ENCODE data around the gene TRAM2.

Gene TRAM2

GRCh38 chr6:52523378-52524142 lies 53.3 kb downstream of the TRAM2 start:
- no peak for DNase-seq

DNA sequence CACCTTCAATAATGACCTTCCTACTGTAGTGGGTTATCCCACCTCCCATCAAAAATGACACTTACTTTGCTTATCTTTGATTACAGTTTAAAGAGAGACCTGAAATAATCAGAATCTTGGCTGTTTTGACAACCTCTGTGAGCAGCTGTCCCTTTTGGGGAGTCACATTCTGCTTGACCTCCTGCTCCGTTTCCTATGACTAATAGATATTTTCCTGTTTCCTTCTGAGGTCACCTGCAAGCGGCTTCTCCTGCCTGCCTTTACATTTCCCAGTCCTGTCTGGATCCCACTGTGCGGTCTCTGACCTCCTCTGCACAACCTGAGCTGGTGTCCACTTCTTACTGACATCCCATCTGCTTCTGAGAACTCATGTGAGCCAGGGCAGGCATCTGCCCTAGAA lies 54.2 kb downstream of the TRAM2 start:
- DNase-seq = no peak

DNA sequence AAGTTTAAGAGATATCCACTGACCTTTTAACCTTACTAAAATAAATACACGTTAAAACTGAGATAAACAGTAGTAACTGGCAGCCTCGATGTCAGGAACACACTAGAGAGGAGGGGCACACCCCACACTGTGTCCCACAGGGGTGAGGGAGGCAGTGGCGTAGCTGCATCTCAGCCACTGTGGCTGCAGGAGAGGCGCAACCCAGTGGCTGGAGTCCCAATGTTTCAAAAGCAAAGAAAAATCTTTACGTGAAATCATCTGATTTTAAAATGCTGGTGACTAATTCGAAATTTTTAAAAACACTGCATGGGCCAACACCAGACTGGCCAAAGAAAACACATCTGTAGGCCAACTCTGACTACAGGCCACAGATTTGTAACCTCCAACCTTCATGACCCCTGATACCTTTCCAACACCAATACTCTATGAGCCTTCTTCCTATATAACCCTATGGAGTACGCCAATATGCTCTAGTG lies 54.7 kb downstream of the TRAM2 start:
- DNase-seq = no peak

GRCh38 chr6:52519618-52520017 lies 57.2 kb downstream of the TRAM2 start:
- no peak for DNase-seq

DNA sequence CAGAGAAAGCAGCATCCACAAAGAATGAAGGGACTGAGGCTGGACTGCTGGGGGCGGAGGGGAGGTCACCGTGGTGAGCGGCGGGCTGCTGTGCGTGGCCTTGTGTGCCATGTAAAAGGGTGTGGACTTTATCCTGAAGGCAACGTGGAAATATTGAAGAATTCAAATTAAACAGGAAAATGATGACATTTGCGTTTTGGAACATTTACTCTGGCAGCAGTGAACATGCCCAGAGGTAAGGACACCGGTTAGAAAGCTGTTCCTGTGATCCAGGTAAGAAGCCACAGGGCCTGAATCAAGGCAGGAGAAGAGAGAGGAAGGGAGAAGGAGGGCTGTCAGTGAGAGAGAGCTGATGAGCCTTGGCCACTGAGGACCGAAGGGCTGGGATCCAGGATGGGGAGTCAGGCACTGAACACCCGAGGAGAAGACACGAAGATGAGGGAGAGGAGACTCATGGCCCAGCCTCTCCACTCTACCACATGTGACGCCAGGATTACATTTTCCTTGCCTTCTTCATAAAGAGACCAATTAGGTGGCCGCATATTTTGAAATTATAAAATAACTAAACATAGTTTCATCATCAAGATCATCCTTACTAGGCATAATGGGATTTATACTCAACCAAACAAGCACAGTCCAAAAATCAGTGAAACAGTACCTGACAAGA lies 58.4 kb downstream of the TRAM2 start:
- no peak for DNase-seq

- peak; percentile 83 for DNase-seq
Observed at GRCh38 chr6:52517502-52518278, 59.2 kb downstream of the TRAM2 start.

GRCh38 chr6:52516943-52517342 lies 59.9 kb downstream of the TRAM2 start:
- no peak for DNase-seq

- DNase-seq = no peak
Observed at GRCh38 chr6:52516269-52516668, 60.6 kb downstream of the TRAM2 start.

DNA sequence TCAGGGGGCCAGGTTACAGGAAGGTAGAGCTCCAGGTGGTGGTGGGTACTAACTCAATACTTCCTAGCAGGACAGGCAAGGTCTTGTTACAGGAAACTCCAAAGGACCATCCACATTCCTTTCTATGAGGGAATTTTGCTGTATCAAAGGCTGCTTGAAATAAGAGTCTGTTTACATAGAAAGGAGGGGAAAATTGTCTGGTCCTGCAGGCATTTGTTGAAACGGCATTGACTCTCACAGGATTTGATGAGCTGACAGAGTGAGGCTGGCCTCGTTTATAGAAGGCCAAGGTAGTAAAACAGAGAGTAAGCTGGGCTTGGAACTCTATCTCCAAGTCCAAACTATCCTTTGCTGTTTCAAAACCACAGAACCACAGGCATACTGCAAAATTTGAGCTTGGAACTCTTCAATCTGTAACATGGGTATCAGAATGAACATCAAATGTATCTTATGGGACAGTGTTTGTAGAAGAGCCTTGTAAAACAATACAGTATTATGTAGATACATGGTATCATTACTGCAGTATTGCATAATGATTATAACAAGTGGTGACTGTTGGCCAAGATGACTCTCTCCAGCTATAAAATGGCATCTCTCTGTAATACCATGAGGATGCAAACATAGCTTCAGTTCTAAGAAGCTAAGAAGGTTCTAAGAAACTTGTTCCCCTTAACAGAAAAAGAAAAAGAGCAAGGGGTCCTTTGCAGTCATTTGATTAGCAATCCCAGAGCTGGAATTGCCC lies 61.5 kb downstream of the TRAM2 start:
- DNase-seq = no peak

DNA sequence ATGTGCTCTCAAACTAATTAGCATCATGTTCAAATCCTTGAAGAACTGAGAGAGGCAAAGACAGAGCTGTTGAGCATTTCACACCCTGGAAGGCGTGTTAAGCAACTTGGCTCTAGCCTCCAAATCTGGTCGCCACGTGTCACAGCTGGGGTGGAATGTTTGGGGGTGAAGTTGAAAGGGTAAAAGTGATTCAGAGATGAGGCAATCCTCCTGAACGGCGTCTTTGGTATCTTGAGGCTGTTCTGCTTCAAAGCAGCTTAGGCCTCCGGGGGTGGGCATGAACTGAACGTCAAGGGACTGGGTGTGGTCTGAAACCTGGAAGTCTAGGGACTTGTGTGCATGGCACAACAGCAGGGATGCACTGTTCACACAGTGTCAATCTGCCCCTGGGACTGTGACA lies 62.3 kb downstream of the TRAM2 start:
- no peak for DNase-seq

GRCh38 chr6:52513896-52514295 lies 63.0 kb downstream of the TRAM2 start:
- DNase-seq = no peak

DNA sequence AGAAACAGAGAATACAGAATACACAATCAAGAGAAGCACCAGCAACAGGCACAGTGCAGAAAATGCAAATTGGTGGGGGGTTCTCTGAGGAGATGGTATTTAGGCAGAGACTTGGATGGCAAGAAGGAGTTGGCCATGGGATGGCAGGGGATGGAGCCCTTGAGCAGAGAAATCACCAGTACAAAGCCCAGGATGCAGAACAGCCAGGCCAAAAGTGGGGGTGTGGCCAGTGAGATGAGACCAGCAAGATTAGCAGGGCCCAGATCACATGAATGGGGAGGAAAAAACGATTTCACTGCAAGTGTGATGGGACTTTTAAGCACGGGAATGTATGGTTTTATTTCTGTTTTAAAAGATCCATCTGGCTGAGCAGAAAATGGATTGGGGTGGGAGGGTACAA lies 63.4 kb downstream of the TRAM2 start:
- no peak for DNase-seq

GRCh38 chr6:52512199-52512598 lies 64.7 kb downstream of the TRAM2 start:
- DNase-seq = peak; percentile 61

GRCh38 chr6:52511572-52512151 lies 65.2 kb downstream of the TRAM2 start:
- DNase-seq = no peak

GRCh38 chr6:52511163-52511562 lies 65.7 kb downstream of the TRAM2 start:
- DNase-seq = no peak

DNA sequence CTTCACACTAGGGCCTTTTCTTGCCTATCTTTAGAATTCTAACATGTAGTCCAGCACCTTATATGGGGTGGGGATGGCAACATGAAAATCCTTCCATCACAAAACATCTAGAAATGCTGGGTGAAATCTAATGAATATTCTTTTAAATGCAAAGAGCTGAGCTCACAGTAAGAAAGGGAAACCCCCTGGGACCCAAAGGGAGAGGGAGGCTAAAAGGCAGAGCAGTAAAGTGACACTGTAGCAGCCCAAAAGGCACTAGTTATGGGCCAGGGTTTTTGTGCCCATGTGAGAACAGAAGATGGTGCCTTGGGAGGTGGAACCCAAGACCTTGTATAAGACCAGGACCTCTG lies 66.7 kb downstream of the TRAM2 start:
- no peak for DNase-seq

DNA sequence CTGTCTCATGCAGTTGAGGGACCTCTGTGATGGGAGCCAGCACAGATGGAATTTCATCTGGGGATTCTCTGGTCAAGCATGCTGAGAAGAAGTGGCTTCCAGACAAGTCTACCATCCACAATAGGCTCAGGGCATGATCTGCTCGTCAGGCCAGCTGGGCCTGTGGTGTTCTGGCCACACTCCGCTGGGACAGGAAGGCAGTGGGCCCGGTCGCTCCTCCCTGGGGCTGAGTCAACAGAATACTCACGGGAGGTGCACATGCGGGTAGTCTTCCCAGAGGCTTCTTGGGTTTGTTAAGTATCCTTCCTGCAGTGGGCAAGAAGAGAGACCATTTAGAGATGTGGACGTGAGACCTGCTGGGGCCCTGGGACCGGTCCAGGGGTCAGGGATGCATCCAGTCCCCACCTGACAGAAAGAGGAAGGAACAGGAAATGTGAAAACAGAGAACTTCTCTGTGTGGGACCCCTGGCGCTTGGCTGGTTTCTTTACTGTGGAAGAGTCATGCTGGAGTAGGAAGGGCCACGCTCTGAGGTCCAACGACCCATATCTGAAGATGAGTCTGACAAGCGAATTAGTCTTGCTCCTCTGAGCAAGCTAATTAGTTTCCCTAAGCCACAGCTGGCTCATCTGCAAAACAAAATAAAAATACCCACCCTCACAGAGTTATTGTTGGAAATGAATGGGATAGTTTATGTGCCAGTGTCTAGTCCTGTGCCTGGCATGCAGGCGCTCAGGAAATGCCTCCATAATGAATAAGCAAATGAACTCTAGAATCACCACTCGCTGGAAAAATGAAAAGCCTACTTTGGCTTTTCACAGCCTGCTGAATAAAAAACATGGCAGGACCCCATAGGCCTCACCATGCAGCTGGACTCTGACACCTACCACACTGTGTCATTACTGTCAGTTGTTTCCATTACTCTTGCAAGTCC lies 67.3 kb downstream of the TRAM2 start:
- no peak for DNase-seq

- DNase-seq = no peak
Observed at GRCh38 chr6:52508261-52508739, 68.6 kb downstream of the TRAM2 start.

GRCh38 chr6:52507557-52508260 lies 69.2 kb downstream of the TRAM2 start:
- DNase-seq = no peak

GRCh38 chr6:52506476-52506875 lies 70.4 kb downstream of the TRAM2 start:
- DNase-seq = no peak
